ENCODE results near the gene DENND4C. TPM values are rescaled to one million over a fixed set of nuclear protein-coding genes. Genes with fewer than 3 reads are reported as not detected.

DENND4C gene
- total and polyA plus RNA-seq, 7 donors: 11.3 to 109 (median 75.6) TPM

- intact Hi-C loops (cut with DNase I): no loop called here
- H3K4me1 ChIP-seq: peaks cover 0 to 22% (median 6%) of the 10 kb centered on the region in 4 donors
Observed at GRCh38 chr9:19239955-19240354, 9.5 kb downstream of the DENND4C start.

DNA sequence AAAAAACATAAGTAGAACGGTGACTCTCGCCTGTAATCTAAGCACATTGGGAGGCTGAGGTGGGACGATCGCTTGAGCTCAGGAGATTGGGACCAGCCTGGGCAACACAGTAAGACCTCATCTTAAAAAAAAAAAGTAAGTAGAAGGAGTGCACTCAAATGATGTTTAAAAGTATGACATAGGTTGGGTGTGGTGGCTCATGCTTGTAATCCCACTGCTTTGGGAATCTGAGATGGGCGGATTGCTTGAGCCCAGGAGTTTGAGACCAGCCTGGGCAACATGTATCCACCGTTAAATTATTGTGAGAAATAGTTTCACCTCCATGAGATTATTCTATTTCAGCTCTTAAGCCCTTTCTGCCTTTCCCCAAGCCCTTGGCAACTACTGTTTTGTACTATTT is 11.2 kb downstream of the DENND4C start:
- no peaks in the 10 kb centered on the region for H3K27me3 ChIP-seq
- TF ChIP-seq POLR2AphosphoS5 (IDR thresholded peaks at IDR 0.05) (no peak), EP300 (IDR thresholded peaks at IDR 0.05) (no peak), POLR2A (IDR thresholded peaks at IDR 0.05) (no peak)
- TF ChIP-seq, protein P1, sequence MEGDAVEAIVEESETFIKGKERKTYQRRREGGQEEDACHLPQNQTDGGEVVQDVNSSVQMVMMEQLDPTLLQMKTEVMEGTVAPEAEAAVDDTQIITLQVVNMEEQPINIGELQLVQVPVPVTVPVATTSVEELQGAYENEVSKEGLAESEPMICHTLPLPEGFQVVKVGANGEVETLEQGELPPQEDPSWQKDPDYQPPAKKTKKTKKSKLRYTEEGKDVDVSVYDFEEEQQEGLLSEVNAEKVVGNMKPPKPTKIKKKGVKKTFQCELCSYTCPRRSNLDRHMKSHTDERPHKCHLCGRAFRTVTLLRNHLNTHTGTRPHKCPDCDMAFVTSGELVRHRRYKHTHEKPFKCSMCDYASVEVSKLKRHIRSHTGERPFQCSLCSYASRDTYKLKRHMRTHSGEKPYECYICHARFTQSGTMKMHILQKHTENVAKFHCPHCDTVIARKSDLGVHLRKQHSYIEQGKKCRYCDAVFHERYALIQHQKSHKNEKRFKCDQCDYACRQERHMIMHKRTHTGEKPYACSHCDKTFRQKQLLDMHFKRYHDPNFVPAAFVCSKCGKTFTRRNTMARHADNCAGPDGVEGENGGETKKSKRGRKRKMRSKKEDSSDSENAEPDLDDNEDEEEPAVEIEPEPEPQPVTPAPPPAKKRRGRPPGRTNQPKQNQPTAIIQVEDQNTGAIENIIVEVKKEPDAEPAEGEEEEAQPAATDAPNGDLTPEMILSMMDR (IDR thresholded peaks at IDR 0.05): no peak
- no peak overlapping the region for H3K4me3 ChIP-seq
- H3K4me1 ChIP-seq: peaks cover 0 to 22% (median 4%) of the 10 kb centered on the region in 4 donors
- 84 to 97% methylated on average over 6 of the region's 6 CpGs for WGBS, 2 donors
- H3K27ac ChIP-seq: no peak overlapping the region
- no peaks in the 10 kb centered on the region for H3K9me3 ChIP-seq
- intact Hi-C loops (cut with DNase I): no loop called here
- H3K36me3 ChIP-seq: peaks cover 0 to 11% (median 5%) of the 10 kb centered on the region in 4 donors
- no peak for DNase-seq

More at GRCh38 chr9:19239955-19240354, 9.5 kb downstream of the DENND4C start:
- H3K36me3 ChIP-seq: peaks cover 0 to 11% (median 5%) of the 10 kb centered on the region in 4 donors
- TF ChIP-seq POLR2A (IDR thresholded peaks at IDR 0.05) (no peak), EP300 (IDR thresholded peaks at IDR 0.05) (no peak), POLR2AphosphoS5 (IDR thresholded peaks at IDR 0.05) (no peak)
- TF ChIP-seq, protein P1 (IDR thresholded peaks at IDR 0.05): no peak
- H3K9me3 ChIP-seq: no peaks in the 10 kb centered on the region
- no peak for DNase-seq
- no peak overlapping the region for H3K27ac ChIP-seq
- no peak overlapping the region for H3K4me3 ChIP-seq
- H3K27me3 ChIP-seq: no peaks in the 10 kb centered on the region

DNA sequence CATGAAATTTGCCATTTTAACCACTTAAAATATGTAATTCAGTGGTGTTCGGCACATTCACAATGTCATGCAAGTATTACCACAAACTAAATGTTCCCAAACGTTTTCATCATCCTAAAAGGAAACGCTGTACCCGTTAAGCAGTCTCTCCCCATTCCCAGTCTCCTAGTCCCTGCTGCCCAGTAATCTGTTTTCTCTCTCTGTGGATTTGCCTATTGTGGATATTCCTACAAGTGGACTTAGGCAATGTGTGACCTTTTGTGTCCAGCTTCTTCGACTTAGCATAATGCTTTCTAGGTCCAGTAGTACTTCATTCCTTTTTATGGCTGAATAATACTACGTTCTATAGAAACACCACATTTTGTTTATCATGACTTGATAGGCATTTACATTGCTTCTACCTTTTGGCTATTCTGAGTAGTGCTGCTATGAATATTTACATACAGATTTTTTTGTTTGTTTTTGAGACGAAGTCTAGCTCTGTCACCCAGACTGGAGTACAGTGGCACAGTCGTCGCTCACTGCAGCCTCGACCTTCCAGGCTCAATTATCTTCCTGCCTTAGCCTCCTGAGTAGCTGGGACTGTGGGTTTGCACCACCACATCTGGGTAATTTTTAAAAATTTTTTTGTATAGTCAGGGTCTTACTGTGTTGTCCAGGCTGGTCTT is 13.0 kb downstream of the DENND4C start:
- H3K36me3 ChIP-seq: peaks cover 0 to 11% (median 5%) of the 10 kb centered on the region in 4 donors
- no peak overlapping the region for H3K27ac ChIP-seq
- no peak for DNase-seq
- intact Hi-C loops (cut with DNase I): no loop called here
- H3K27me3 ChIP-seq: no peaks in the 10 kb centered on the region
- WGBS, 2 donors: 77 to 89% methylated on average over 10 of the region's 10 CpGs
- no peak overlapping the region for H3K4me3 ChIP-seq
- no peaks in the 10 kb centered on the region for H3K9me3 ChIP-seq
- peaks cover 0 to 27% (median 3%) of the 10 kb centered on the region in 4 donors for H3K4me1 ChIP-seq
- TF ChIP-seq POLR2AphosphoS5 (IDR thresholded peaks at IDR 0.05) (no peak), POLR2A (IDR thresholded peaks at IDR 0.05) (no peak), EP300 (IDR thresholded peaks at IDR 0.05) (no peak)
- TF ChIP-seq, protein P1 (IDR thresholded peaks at IDR 0.05): no peak

DNA sequence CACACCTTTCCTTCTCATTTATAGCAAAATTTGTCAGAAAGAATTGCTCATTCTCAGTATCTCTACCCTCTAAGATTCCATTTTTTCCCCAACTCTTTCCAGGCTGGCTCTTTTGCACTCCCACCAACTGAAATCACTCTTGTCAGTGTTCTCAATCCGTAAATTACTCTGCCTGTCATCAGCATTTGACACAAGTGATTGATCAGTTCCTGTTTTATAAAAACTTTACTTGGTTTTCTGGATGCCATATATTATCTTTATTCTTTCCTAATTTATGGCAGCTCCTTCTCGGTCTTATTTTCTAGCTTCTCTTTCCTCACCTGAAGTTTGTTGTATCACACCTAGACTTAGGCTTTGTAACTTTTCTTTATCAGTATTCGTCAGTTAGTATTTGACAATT is 16.4 kb downstream of the DENND4C start:
- H3K27ac ChIP-seq: no peak overlapping the region
- intact Hi-C loops (cut with DNase I): no loop called here
- WGBS, 2 donors: 90 to 93% methylated on average over 3 of the region's 3 CpGs
- peaks cover 0 to 17% (median 3%) of the 10 kb centered on the region in 4 donors for H3K4me1 ChIP-seq
- no peak for TF ChIP-seq POLR2A (IDR thresholded peaks at IDR 0.05)
- TF ChIP-seq, protein P1 (IDR thresholded peaks at IDR 0.05): no peak
- no peak for TF ChIP-seq EP300 (IDR thresholded peaks at IDR 0.05)
- TF ChIP-seq POLR2AphosphoS5 (IDR thresholded peaks at IDR 0.05): no peak
- H3K9me3 ChIP-seq: no peaks in the 10 kb centered on the region
- H3K36me3 ChIP-seq: no peaks in the 10 kb centered on the region
- no peaks in the 10 kb centered on the region for H3K27me3 ChIP-seq
- no peak for DNase-seq
- H3K4me3 ChIP-seq: no peak overlapping the region

Measured in sigmoid colon (tissue), 7 donors.